HFF-Myc (cell line): ENCODE measurements around the gene PRSS22.

ENCODE experiments used
- DNase-seq: peaks from one replicate; pipeline ENCODE4 v3.0.0-alpha.2; 2011; ENCODE audit warnings: low read depth; ENCODE audit errors: extremely low read depth
- H3K4me3 ChIP-seq: replicated peaks from 2 replicates; pipeline ENCODE4 v1.5.1; 2011; ENCODE audit warnings: low read depth, mild to moderate bottlenecking, control low read depth, low read length
- TF ChIP-seq, protein P1 (sequence below): IDR thresholded peaks from 2 replicates; pipeline ENCODE4 v1.5.1; 2012; ENCODE audit warnings: mild to moderate bottlenecking, low read depth, low read length, control low read depth; ENCODE audit errors: missing control alignments

PRSS22 gene

DNA sequence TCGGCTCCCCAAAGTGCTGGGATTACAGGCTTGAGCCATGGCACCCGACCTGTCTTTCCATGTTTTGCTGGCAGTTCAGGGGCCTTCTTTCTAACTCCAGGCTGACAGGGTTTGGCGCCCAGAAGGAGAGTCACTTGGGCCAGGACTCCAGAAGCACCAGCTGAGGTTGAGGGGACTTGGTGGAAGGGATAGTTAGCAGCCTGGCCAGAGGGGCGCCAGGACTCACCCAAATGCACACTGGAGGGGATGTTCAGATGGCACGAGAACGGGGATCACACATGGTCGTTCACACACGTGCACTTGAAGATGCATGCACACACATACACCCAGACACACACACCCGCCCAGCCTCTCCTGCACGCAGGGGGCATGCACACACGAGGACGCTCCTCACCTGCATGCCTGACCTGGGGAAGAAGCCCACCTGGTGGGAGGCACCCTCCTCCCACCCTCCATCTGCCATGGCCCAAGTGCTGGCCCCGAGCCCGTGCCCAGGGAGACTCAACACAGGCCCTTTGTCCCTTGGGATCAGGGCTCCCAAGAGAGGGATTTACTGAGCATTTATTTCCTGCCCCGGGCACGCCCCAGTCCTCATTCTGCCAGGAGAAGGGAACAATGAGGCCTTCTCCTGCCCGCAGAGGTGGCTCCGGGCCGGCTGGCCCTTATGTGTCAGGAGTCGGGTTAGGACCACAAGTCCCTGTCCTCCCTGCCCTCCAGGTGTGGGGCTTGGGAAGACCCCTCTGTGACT is 43.2 kb downstream of the PRSS22 start:
- H3K4me3 ChIP-seq, result no peak overlapping the region
- no peak for DNase-seq
- TF ChIP-seq, protein P1, sequence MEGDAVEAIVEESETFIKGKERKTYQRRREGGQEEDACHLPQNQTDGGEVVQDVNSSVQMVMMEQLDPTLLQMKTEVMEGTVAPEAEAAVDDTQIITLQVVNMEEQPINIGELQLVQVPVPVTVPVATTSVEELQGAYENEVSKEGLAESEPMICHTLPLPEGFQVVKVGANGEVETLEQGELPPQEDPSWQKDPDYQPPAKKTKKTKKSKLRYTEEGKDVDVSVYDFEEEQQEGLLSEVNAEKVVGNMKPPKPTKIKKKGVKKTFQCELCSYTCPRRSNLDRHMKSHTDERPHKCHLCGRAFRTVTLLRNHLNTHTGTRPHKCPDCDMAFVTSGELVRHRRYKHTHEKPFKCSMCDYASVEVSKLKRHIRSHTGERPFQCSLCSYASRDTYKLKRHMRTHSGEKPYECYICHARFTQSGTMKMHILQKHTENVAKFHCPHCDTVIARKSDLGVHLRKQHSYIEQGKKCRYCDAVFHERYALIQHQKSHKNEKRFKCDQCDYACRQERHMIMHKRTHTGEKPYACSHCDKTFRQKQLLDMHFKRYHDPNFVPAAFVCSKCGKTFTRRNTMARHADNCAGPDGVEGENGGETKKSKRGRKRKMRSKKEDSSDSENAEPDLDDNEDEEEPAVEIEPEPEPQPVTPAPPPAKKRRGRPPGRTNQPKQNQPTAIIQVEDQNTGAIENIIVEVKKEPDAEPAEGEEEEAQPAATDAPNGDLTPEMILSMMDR, result no peak

DNA sequence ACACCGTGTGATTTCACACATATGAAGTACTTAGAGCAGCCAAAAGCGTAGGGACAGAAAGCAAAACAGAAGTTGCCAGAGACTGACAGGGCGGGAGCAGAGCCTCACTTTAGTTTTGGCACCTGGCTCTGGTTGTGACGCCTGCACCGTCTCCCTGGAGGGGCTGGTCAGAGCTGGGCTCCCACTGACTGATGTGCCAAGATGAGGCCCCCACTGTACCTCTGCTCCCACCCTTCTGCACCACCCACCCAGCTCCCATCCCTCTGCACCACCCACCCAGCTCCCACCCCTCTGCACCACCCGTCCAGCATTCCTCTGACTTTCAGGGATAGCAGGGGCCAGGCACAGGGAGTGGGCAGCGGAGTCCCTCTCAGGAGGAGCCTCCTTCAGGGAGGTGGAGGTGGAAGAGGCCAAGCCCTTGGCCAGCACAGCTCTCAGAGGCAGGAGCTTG is 44.2 kb downstream of the PRSS22 start:
- DNase-seq, result no peak
- TF ChIP-seq, protein P1, result no peak
- no peak overlapping the region for H3K4me3 ChIP-seq

DNA sequence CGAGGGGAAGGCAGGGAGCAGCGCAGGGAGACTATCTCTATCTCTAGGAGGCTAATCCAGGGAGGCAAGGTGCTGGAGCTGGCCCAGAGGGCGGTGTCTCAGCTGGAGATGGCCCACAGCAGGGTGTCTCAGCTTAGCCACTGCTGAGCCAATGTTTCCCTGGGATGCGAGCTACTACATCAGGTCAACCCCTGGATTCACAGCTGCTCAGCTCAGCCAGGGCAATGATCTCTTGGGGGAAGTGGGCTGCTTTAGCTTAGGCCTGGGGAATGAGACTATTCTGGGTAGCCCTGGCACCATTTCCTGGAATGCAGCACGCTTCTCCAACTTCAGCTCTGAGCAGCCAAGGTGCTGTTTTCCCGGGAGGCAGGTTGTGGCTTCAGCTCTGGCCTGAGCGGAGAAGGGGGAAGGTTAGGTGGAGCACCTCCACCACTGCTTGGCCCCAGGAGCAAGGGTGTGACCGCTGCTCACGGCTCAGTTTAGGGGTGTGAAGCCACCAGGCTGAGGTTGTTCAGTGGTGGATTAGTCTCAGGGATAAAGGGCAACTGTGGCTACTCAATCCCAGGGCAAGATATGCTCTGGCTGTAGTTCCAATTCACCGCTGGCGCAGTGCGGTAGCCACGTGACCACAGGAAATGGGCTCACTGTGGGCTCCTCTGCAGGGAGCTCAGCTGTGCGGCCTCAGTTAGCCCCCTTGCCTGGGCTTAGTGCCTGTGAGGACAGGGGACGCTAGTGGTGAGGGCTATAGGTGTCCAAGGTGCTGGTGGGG is 46.1 kb downstream of the PRSS22 start:
- H3K4me3 ChIP-seq, result no peak overlapping the region
- no peak for DNase-seq
- TF ChIP-seq, protein P1, result no peak

DNA sequence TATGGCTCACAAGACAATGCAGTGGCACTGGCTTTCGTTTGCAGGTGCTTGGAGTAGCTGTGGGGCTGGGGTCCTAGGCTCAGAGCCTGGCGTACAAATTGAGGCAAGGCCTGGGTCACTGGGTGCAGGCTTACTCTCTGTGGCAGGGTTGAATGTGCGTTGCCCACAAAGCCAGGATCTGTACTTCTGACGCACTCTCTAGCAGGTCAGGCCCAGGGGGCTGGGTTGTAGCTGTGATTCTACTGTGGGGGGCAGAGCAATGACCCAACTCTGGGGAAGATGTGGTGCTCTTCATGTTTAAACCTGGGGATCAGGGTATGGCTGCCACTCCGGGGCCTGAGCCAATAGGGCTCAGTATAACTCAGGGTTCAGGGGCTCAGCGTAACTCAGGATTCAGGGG is 47.3 kb downstream of the PRSS22 start:
- TF ChIP-seq, protein P1, result no peak
- H3K4me3 ChIP-seq, result no peak overlapping the region
- DNase-seq, result no peak

DNA sequence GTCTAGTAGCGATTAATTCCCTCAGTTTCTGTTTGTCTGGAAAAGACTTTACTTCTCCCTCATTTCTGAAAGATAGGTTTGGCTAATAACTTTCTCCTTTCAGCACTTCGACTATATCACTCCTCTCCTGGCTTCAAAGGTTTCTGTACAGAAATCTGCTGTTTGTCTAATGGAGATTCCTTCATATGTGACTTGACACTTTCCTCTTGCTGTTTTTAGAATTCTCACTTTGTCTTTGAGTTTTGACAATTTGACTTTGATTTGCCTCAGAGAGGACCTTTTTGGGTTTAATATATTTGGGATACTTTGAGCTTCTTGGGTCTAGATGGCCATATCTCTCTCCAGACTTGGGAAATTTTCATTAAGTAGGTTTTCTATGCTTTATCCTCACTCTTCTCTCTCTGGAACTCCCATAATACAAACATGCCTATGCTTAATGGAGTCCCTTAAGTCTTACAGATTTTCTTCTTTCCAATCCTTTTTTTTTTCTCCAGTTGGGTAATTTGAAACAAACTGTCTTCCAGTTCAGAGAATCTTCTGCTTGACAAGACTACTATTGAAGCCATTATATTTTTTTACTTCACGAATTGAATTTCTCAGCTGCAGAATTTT is 48.7 kb downstream of the PRSS22 start:
- TF ChIP-seq, protein P1, result no peak
- no peak overlapping the region for H3K4me3 ChIP-seq
- no peak for DNase-seq

DNA sequence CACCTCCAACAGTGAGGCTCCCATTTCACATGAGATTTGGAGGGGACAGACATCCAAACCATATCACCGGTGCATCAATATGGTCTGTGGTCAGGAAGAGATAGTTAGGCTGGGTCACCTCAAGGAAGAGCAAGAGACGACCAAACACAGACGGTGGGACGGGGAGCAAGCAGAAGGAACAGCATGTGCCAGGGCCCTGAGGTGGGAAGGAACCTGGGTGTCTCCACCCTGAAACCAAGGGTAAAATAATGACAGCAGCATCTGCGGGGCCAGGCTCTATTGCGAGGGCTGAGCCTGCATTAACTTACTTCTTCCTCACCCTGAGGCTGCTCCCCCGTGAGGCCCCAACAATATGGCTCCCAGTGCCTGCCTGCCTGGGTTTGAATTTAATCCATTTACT is 49.8 kb downstream of the PRSS22 start:
- TF ChIP-seq, protein P1, result no peak
- H3K4me3 ChIP-seq, result no peak overlapping the region
- DNase-seq, result no peak
